CD14-positive monocyte (primary cell): ENCODE data around the gene HCN4. TPM values are rescaled to one million over a fixed set of nuclear protein-coding genes. Genes with fewer than 3 reads are reported as not detected.

ENCODE experiments used
- DNase-seq, 3 donors: peaks; one replicate each; pipeline ENCODE4 v3.0.0-alpha.2; 2011 to 2022
- H2AFZ ChIP-seq: 2 replicates; pipeline ENCODE4 v1.6.0; 2012; ENCODE audit warnings: mild to moderate bottlenecking, low read depth, low read length, inconsistent platforms; ENCODE audit not compliant: insufficient read depth, poor library complexity, severe bottlenecking
- H3K27ac ChIP-seq, 2 donors: 1 replicate in 1 of 2; 2 replicates in 1 of 2; pipeline ENCODE4 v1.5.1; 2012 to 2013; ENCODE audit warnings: low read length in 2 of 2, control low read depth in 1 of 2, inconsistent platforms in 1 of 2, low read depth in 1 of 2, mild to moderate bottlenecking in 1 of 2
- H3K27me3 ChIP-seq, 2 donors: one replicate each; pipeline versions ENCODE4 v1.6.0 to v1.6.1; 2011 to 2013; ENCODE audit warnings: low read length in 2 of 2; ENCODE audit not compliant: control insufficient read depth in 2 of 2, insufficient read depth in 2 of 2
- H3K36me3 ChIP-seq, 2 donors: replicated peaks in 1 of 2; 1 replicate in 1 of 2; 2 replicates in 1 of 2; pipeline versions ENCODE4 v1.5.1 to v1.6.1; 2012 to 2013; ENCODE audit warnings: low read length in 2 of 2, control low read depth in 1 of 2, inconsistent platforms in 1 of 2, mild to moderate bottlenecking in 1 of 2; ENCODE audit not compliant: insufficient read depth in 2 of 2, control insufficient read depth in 1 of 2
- H3K4me1 ChIP-seq, 2 donors: 1 replicate in 1 of 2; 2 replicates in 1 of 2; pipeline versions ENCODE4 v1.5.1 to v1.6.1; 2012 to 2013; ENCODE audit warnings: low read length in 2 of 2, control low read depth in 1 of 2, inconsistent platforms in 1 of 2, mild to moderate bottlenecking in 1 of 2, moderate library complexity in 1 of 2; ENCODE audit not compliant: insufficient read depth in 2 of 2, control insufficient read depth in 1 of 2
- H3K4me2 ChIP-seq: replicated peaks from 2 replicates; pipeline ENCODE3; 2012; ENCODE audit warnings: low read length, moderate library complexity, mild to moderate bottlenecking; ENCODE audit not compliant: poor library complexity, severe bottlenecking; ENCODE audit errors: extremely low read depth
- H3K4me3 ChIP-seq, 3 experiments: fragments of 200-600 bp in 1 of 3; sonication (generic) in 1 of 3; replicated peaks in 1 of 3; 1 replicate in 2 of 3; 2 replicates in 1 of 3; pipeline ENCODE4 v1.5.1; 2011 to 2013; ENCODE audit warnings: low read length in 3 of 3, mild to moderate bottlenecking in 3 of 3, control low read depth in 2 of 3, low read depth in 2 of 3, inconsistent platforms in 1 of 3, moderate library complexity in 1 of 3
- H3K79me2 ChIP-seq: 2 replicates; pipeline ENCODE4 v1.6.0; 2012; ENCODE audit warnings: mild to moderate bottlenecking, control low read depth, inconsistent platforms, low read length, moderate library complexity; ENCODE audit not compliant: insufficient read depth
- H3K9ac ChIP-seq: 2 replicates; pipeline ENCODE4 v1.6.0; 2017; ENCODE audit warnings: low read length, mild to moderate bottlenecking; ENCODE audit not compliant: insufficient read depth, poor library complexity, severe bottlenecking
- H3K9me3 ChIP-seq, 2 donors: replicated peaks in 1 of 2; 1 replicate in 1 of 2; 2 replicates in 1 of 2; pipeline versions ENCODE4 v1.5.1 to v1.6.1; 2012 to 2013; ENCODE audit warnings: low read length in 2 of 2, control low read depth in 1 of 2; ENCODE audit not compliant: control insufficient read depth in 1 of 2, insufficient read depth in 1 of 2
- H4K20me1 ChIP-seq: 2 replicates; pipeline ENCODE4 v1.6.0; 2012; ENCODE audit warnings: mild to moderate bottlenecking, low read length, control low read depth, moderate library complexity; ENCODE audit not compliant: insufficient read depth
- H3K27ac Mint-ChIP-seq, 7 donors: one replicate each; pipeline ENCODE4 v1.8.0; 2020; ENCODE audit warnings: mild to moderate bottlenecking in 7 of 7, mixed read lengths in 7 of 7, moderate library complexity in 6 of 7, inconsistent platforms in 2 of 7
- H3K27me3 Mint-ChIP-seq, 3 donors: one replicate each; pipeline ENCODE4 v1.8.0; 2021 to 2022; ENCODE audit warnings: low read depth in 3 of 3, mild to moderate bottlenecking in 3 of 3, mixed read lengths in 3 of 3, moderate library complexity in 3 of 3, inconsistent platforms in 1 of 3
- H3K36me3 Mint-ChIP-seq, 2 donors: one replicate each; pipeline ENCODE4 v1.8.0; 2020; ENCODE audit warnings: mixed read lengths in 2 of 2, inconsistent platforms in 1 of 2, mild to moderate bottlenecking in 1 of 2
- H3K4me1 Mint-ChIP-seq: one replicate; pipeline ENCODE4 v1.8.0; 2020; ENCODE audit warnings: mild to moderate bottlenecking, mixed read lengths
- H3K4me3 Mint-ChIP-seq, 2 donors: one replicate each; pipeline ENCODE4 v1.8.0; 2020; ENCODE audit warnings: mild to moderate bottlenecking in 2 of 2, mixed read lengths in 2 of 2, moderate library complexity in 1 of 2
- H3K9me3 Mint-ChIP-seq, 7 donors: one replicate each; pipeline ENCODE4 v1.8.0; 2020 to 2022; ENCODE audit warnings: mixed read lengths in 7 of 7, mild to moderate bottlenecking in 6 of 7, moderate library complexity in 6 of 7, inconsistent platforms in 2 of 7
- WGBS: methylation state at CpG from one replicate; pipeline ENCODE4 v1.1.5; 2013; ENCODE audit warnings: missing lambda C conversion rate; ENCODE audit not compliant: insufficient coverage; 5-methylcytosine and 5-hydroxymethylcytosine counted together
- intact Hi-C, 2 donors: fragments of 100-400 bp; cut with micrococcal nuclease; formaldehyde crosslinking; loops; one replicate each; pipeline versions ENCODE4 v1.15.0 to v1.15.1; 2023
- polyA plus RNA-seq, 3 donors: library from polyadenylated mRNA; depleted of rRNA in 1 of 3; unstranded in 2 of 3; stranded (reverse) in 1 of 3; fragments of 300-500 nt in 2 of 3; fragments of >200 nt in 1 of 3; fragmentation: Illumina TruSeq in 2 of 3; gene quantifications; 1 replicate in 2 of 3; 2 replicates in 1 of 3; pipeline ENCODE4 v1.2.3, GENCODE V29; 2012 to 2021
- TF ChIP-seq, protein P1 (sequence below): fragments of 200-600 bp; IDR thresholded peaks from one replicate; pipeline ENCODE4 v1.8.0; 2022; ENCODE audit warnings: antibody characterized with exemption, mild to moderate bottlenecking

Gene HCN4
- polyA plus RNA-seq, 3 donors, result not detected

GRCh38 chr15:73323374-73323955 is 45.3 kb downstream of the HCN4 start:
- Mint-ChIP-seq H3K27ac (peak overlapping the region in 1 of 7 donors; percentile 40), H3K4me1 (no peaks in the 10 kb centered on the region), H3K36me3 (no peaks in the 10 kb centered on the region), H3K27me3 (peaks cover 35 to 46% (median 39%) of the 10 kb centered on the region in 3 donors), H3K4me3 (no peak overlapping the region), H3K9me3 (peaks cover 0 to 4% (median 0%) of the 10 kb centered on the region in 7 donors)
- intact Hi-C loops, result no loop called here
- Histone ChIP-seq H3K27ac (no peak overlapping the region), H3K4me3 (no peak overlapping the region), H3K9ac (no peak overlapping the region), H3K27me3 (peaks cover 0 to 26% of the 10 kb centered on the region in 2 donors), H3K4me2 (no peak overlapping the region), H3K79me2 (no peaks in the 10 kb centered on the region), H3K4me1 (no peaks in the 10 kb centered on the region), H3K36me3 (no peaks in the 10 kb centered on the region), H3K9me3 (no peaks in the 10 kb centered on the region), H2AFZ (no peak overlapping the region), H4K20me1 (no peaks in the 10 kb centered on the region)
- no peak for DNase-seq
- TF ChIP-seq, protein P1, sequence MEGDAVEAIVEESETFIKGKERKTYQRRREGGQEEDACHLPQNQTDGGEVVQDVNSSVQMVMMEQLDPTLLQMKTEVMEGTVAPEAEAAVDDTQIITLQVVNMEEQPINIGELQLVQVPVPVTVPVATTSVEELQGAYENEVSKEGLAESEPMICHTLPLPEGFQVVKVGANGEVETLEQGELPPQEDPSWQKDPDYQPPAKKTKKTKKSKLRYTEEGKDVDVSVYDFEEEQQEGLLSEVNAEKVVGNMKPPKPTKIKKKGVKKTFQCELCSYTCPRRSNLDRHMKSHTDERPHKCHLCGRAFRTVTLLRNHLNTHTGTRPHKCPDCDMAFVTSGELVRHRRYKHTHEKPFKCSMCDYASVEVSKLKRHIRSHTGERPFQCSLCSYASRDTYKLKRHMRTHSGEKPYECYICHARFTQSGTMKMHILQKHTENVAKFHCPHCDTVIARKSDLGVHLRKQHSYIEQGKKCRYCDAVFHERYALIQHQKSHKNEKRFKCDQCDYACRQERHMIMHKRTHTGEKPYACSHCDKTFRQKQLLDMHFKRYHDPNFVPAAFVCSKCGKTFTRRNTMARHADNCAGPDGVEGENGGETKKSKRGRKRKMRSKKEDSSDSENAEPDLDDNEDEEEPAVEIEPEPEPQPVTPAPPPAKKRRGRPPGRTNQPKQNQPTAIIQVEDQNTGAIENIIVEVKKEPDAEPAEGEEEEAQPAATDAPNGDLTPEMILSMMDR, result no peak
- WGBS, result 97% methylated on average over 30 of the region's 30 CpGs

DNA sequence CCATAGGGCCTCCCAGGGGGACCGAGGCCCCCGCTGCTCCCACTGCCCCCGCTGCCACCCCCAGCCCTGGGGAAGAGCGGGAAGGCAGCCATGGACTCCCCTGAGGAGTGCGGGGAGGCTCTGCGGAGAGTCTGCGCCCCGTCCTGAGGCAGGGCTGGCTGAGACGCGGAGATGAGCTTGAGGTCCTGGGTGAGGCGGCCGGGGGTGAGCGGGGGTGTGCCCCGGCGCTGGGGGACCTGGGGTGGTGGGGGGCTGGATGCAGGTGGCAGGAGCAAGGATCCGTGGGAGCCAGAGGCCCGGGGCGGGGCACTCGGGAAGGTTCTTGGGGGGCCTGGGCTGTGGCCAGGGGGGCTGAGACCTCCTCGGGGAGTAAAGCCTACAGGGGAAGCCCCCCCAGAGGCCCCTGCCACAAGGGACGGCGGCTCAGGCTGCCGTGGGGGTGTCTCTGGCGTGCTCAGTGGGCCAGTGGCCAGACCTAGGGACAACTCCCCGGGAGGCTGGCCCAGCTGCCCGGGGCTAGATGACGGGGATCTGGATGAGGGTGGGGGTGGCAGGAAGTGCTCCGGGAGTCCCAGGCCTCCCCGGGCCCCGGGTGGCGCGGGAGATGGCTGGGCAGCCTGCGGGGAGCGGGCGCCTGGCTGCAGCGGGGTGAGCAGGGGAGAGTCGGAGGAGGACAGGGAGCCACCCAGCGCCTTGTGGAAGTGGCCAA is 45.9 kb downstream of the HCN4 start:
- Histone ChIP-seq H3K4me3 (no peak overlapping the region), H3K27me3 (peaks cover 0 to 33% of the 10 kb centered on the region in 2 donors), H2AFZ (no peak overlapping the region), H3K9ac (no peak overlapping the region), H3K9me3 (no peaks in the 10 kb centered on the region), H3K36me3 (no peaks in the 10 kb centered on the region), H3K4me1 (no peaks in the 10 kb centered on the region), H4K20me1 (no peaks in the 10 kb centered on the region), H3K79me2 (no peaks in the 10 kb centered on the region), H3K4me2 (no peak overlapping the region), H3K27ac (no peak overlapping the region)
- no peak overlapping the region for H3K4me3 Mint-ChIP-seq
- TF ChIP-seq, protein P1, result no peak
- no peak for DNase-seq
- intact Hi-C loops, result no loop called here
- H3K27me3 Mint-ChIP-seq, result peaks cover 41 to 52% (median 45%) of the 10 kb centered on the region in 3 donors
- no peaks in the 10 kb centered on the region for H3K36me3 Mint-ChIP-seq
- no peaks in the 10 kb centered on the region for H3K4me1 Mint-ChIP-seq
- peaks cover 0 to 4% (median 0%) of the 10 kb centered on the region in 7 donors for H3K9me3 Mint-ChIP-seq
- WGBS, result 88% methylated on average over 28 of the region's 38 CpGs
- H3K27ac Mint-ChIP-seq, result no peak overlapping the region
